HCT116 (cell line): ENCODE measurements around the gene GLOD4.
"Not testable (repeated sequence)": the region's sequence is repeated elsewhere in the genome, so short reads cannot be mapped to it uniquely, and the experiment has no call there.

Experiments
- EZH2 ChIP-seq: fragments of 200-600 bp; sonication (generic); IDR thresholded peaks from 2 replicates; pipeline ENCODE4 v1.6.1; 2017; ENCODE audit warnings: antibody characterized with exemption, mixed run types
- POLR2A ChIP-seq: IDR thresholded peaks from 2 replicates; pipeline ENCODE4 v1.7.0; 2011; ENCODE audit warnings: borderline replicate concordance; ENCODE audit not compliant: insufficient read depth, insufficient read length; ENCODE audit errors: extremely low read depth
- POLR2AphosphoS5 ChIP-seq: IDR thresholded peaks from 2 replicates; pipeline ENCODE4 v1.6.1; 2011; ENCODE audit warnings: mild to moderate bottlenecking, low read depth, low read length, moderate library complexity
- TF ChIP-seq, protein P1 (sequence below), 3 experiments: fragments of 200-600 bp in 1 of 3; sonication (generic) in 1 of 3; IDR thresholded peaks in 2 of 3; conservative IDR thresholded peaks in 1 of 3; 2 replicates each; pipeline ENCODE4 v1.5.1; 2012 to 2017; ENCODE audit warnings: low read depth in 2 of 3, low read length in 2 of 3, antibody characterized with exemption in 1 of 3, borderline replicate concordance in 1 of 3, control low read depth in 1 of 3, mild to moderate bottlenecking in 1 of 3, mixed read lengths in 1 of 3, mixed run types in 1 of 3, moderate library complexity in 1 of 3; ENCODE audit not compliant: insufficient read depth in 1 of 3
- TF ChIP-seq, protein P2 (sequence below): IDR thresholded peaks from 2 replicates; pipeline ENCODE4 v1.6.1; 2011; ENCODE audit warnings: mild to moderate bottlenecking, low read length, moderate library complexity; ENCODE audit not compliant: insufficient replicate concordance; ENCODE audit errors: extremely low read depth

- TF ChIP-seq, protein P1, sequence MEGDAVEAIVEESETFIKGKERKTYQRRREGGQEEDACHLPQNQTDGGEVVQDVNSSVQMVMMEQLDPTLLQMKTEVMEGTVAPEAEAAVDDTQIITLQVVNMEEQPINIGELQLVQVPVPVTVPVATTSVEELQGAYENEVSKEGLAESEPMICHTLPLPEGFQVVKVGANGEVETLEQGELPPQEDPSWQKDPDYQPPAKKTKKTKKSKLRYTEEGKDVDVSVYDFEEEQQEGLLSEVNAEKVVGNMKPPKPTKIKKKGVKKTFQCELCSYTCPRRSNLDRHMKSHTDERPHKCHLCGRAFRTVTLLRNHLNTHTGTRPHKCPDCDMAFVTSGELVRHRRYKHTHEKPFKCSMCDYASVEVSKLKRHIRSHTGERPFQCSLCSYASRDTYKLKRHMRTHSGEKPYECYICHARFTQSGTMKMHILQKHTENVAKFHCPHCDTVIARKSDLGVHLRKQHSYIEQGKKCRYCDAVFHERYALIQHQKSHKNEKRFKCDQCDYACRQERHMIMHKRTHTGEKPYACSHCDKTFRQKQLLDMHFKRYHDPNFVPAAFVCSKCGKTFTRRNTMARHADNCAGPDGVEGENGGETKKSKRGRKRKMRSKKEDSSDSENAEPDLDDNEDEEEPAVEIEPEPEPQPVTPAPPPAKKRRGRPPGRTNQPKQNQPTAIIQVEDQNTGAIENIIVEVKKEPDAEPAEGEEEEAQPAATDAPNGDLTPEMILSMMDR (IDR thresholded peaks at IDR 0.05 in 2 of 3, conservative IDR thresholded peaks at IDR 0.05 in 1 of 3; ENCODE audit: borderline replicate concordance in 1 of 3, insufficient read depth in 1 of 3, low read depth in 2 of 3, low read length in 2 of 3), result not testable (repeated sequence)
- TF ChIP-seq, protein P2, sequence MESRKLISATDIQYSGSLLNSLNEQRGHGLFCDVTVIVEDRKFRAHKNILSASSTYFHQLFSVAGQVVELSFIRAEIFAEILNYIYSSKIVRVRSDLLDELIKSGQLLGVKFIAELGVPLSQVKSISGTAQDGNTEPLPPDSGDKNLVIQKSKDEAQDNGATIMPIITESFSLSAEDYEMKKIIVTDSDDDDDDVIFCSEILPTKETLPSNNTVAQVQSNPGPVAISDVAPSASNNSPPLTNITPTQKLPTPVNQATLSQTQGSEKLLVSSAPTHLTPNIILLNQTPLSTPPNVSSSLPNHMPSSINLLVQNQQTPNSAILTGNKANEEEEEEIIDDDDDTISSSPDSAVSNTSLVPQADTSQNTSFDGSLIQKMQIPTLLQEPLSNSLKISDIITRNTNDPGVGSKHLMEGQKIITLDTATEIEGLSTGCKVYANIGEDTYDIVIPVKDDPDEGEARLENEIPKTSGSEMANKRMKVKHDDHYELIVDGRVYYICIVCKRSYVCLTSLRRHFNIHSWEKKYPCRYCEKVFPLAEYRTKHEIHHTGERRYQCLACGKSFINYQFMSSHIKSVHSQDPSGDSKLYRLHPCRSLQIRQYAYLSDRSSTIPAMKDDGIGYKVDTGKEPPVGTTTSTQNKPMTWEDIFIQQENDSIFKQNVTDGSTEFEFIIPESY, result not testable (repeated sequence)
- not testable (repeated sequence) for TF ChIP-seq POLR2A, EZH2, POLR2AphosphoS5
These were observed 26.6 kb downstream of the GLOD4 start for GRCh38 chr17:755319-755961.
